HG03432 (cell line): ENCODE data around the gene MAP7.

Experiments used
- ATAC-seq: cut with Tn5 transposase; IDR thresholded peaks from one replicate; pipeline ENCODE4 v1.9.1; 2021; ENCODE audit warnings: mild to moderate bottlenecking, moderate library complexity; ENCODE audit not compliant: unreplicated experiment

MAP7 gene

GRCh38 chr6:136426627-136427377, 123.4 kb downstream of the MAP7 start:
- ATAC-seq, result no peak

GRCh38 chr6:136425793-136426192, 124.4 kb downstream of the MAP7 start:
- no peak for ATAC-seq

GRCh38 chr6:136424901-136425300, 125.3 kb downstream of the MAP7 start:
- no peak for ATAC-seq

GRCh38 chr6:136424450-136424849, 125.8 kb downstream of the MAP7 start:
- no peak for ATAC-seq

- no peak for ATAC-seq
These were observed 128.6 kb downstream of the MAP7 start for GRCh38 chr6:136421537-136422158.

- no peak for ATAC-seq
These were observed 129.4 kb downstream of the MAP7 start for GRCh38 chr6:136420853-136421252.

- ATAC-seq, result no peak
These were observed 134.7 kb downstream of the MAP7 start for GRCh38 chr6:136415351-136416007.

- no peak for ATAC-seq
These were observed 137.8 kb downstream of the MAP7 start for GRCh38 chr6:136412410-136412809.

GRCh38 chr6:136411453-136412354, 138.5 kb downstream of the MAP7 start:
- ATAC-seq, result no peak

- no peak for ATAC-seq
These were observed 139.2 kb downstream of the MAP7 start for GRCh38 chr6:136411025-136411325.

GRCh38 chr6:136410201-136411024, 139.8 kb downstream of the MAP7 start:
- peak; percentile 71 for ATAC-seq

GRCh38 chr6:136409597-136409996, 140.6 kb downstream of the MAP7 start:
- ATAC-seq, result no peak

GRCh38 chr6:136408204-136408603, 142.0 kb downstream of the MAP7 start:
- no peak for ATAC-seq

GRCh38 chr6:136405420-136406029, 144.7 kb downstream of the MAP7 start:
- no peak for ATAC-seq

GRCh38 chr6:136404627-136405419, 145.4 kb downstream of the MAP7 start:
- no peak for ATAC-seq

GRCh38 chr6:136404007-136404406, 146.2 kb downstream of the MAP7 start:
- no peak for ATAC-seq

- ATAC-seq, result no peak
These were observed 146.9 kb downstream of the MAP7 start for GRCh38 chr6:136403110-136403980.

GRCh38 chr6:136401749-136402148, 148.5 kb downstream of the MAP7 start:
- no peak for ATAC-seq
